Breast epithelium (tissue), 4 donors: ENCODE results near the gene PRPF40A. TPM values are rescaled to one million over a fixed set of nuclear protein-coding genes. Genes with fewer than 3 reads are reported as not detected.
A peak's percentile ranks its signal among the peaks of the same experiment; 100 is the strongest.

ENCODE experiments used
- DNase-seq, 2 donors: peaks; one replicate each; pipeline ENCODE4 v3.0.0-alpha.2; 2019; ENCODE audit warnings: low spot score in 2 of 2
- H3K27ac ChIP-seq, 2 donors: fragments of 200-600 bp; sonication (generic) in 1 of 2; one replicate each; pipeline ENCODE4 v1.5.1; 2016 to 2019; ENCODE audit warnings: mild to moderate bottlenecking in 1 of 2
- H3K27me3 ChIP-seq, 2 donors: fragments of 200-600 bp; sonication (generic) in 1 of 2; one replicate each; pipeline versions ENCODE4 v1.5.1 to v1.6.0; 2017 to 2019; ENCODE audit warnings: control low read depth in 1 of 2, mild to moderate bottlenecking in 1 of 2
- H3K36me3 ChIP-seq: fragments of 200-600 bp; one replicate; pipeline ENCODE4 v1.5.1; 2019
- H3K4me1 ChIP-seq, 2 donors: fragments of 200-600 bp; sonication (generic); one replicate each; pipeline ENCODE4 v1.5.1; 2016 to 2019; ENCODE audit warnings: control low read depth in 1 of 2
- H3K4me3 ChIP-seq, 3 donors: fragments of 200-600 bp; sonication (generic); 1 replicate in 2 of 3; 2 replicates in 1 of 3; pipeline ENCODE4 v1.5.1; 2016 to 2019; ENCODE audit warnings: mild to moderate bottlenecking in 3 of 3, moderate library complexity in 2 of 3
- H3K9me3 ChIP-seq, 2 donors: fragments of 200-600 bp; sonication (generic) in 1 of 2; one replicate each; pipeline ENCODE4 v1.5.1; 2016 to 2019; ENCODE audit warnings: control low read depth in 1 of 2
- CTCF ChIP-seq, 3 donors: fragments of 450-650 bp; IDR thresholded peaks; one replicate each; pipeline ENCODE4 v1.5.1; 2016 to 2017; ENCODE audit warnings: antibody characterized with exemption in 3 of 3, mild to moderate bottlenecking in 3 of 3, moderate library complexity in 3 of 3
- POLR2A ChIP-seq: fragments of 450-650 bp; IDR thresholded peaks from one replicate; pipeline ENCODE4 v1.6.1; 2016; ENCODE audit warnings: antibody characterized with exemption, mild to moderate bottlenecking, moderate library complexity
- POLR2AphosphoS5 ChIP-seq, 3 donors: sonication (generic); formaldehyde crosslinking; IDR thresholded peaks; one replicate each; pipeline ENCODE4 v1.6.1; 2017; ENCODE audit warnings: antibody characterized with exemption in 3 of 3
- intact Hi-C: fragments of 100-400 bp; cut with DNase I; formaldehyde crosslinking; loops from one replicate; pipeline ENCODE4 v1.15.1; 2023; ENCODE audit warnings: low total_unique reads
- total RNA-seq, 3 donors: library from RNA; depleted of rRNA; stranded (reverse); fragments of >200 nt; gene quantifications; one replicate each; pipeline ENCODE4 v1.1.0, GENCODE V29; 2016

Gene PRPF40A
- total RNA-seq, 3 donors from 2014 or later: 81.8 to 131 (median 107) TPM

GRCh38 chr2:152655880-152656279 is 61.4 kb downstream of the PRPF40A start:
- Histone ChIP-seq H3K27me3 (no peaks in the 10 kb centered on the region), H3K9me3 (no peaks in the 10 kb centered on the region), H3K4me1 (no peaks in the 10 kb centered on the region), H3K36me3 (peaks cover 9% of the 10 kb centered on the region), H3K27ac (no peak overlapping the region), H3K4me3 (no peak overlapping the region)
- DNase-seq: no peak
- no peak for TF ChIP-seq POLR2A
- intact Hi-C loops: no loop called here

- peaks cover 9% of the 10 kb centered on the region for H3K36me3 ChIP-seq
- H3K4me3 ChIP-seq: no peak overlapping the region
- DNase-seq: no peak
- TF ChIP-seq POLR2AphosphoS5 (IDR thresholded peaks at IDR 0.05): no peak
- no peak for TF ChIP-seq CTCF (IDR thresholded peaks at IDR 0.05)
- no peak for TF ChIP-seq POLR2A
- no peaks in the 10 kb centered on the region for H3K27me3 ChIP-seq
- no peak overlapping the region for H3K27ac ChIP-seq
- peaks cover 0 to 10% of the 10 kb centered on the region in 2 donors for H3K4me1 ChIP-seq
- no peaks in the 10 kb centered on the region for H3K9me3 ChIP-seq
- intact Hi-C loops: no loop called here
These were observed 65.4 kb downstream of the PRPF40A start for GRCh38 chr2:152651834-152652233.

GRCh38 chr2:152650768-152651371 is 66.4 kb downstream of the PRPF40A start:
- no peak for DNase-seq
- peaks cover 0 to 10% of the 10 kb centered on the region in 2 donors for H3K4me1 ChIP-seq
- peaks cover 9% of the 10 kb centered on the region for H3K36me3 ChIP-seq
- intact Hi-C loops: no loop called here
- H3K27me3 ChIP-seq: no peaks in the 10 kb centered on the region
- TF ChIP-seq POLR2A (no peak), CTCF (IDR thresholded peaks at IDR 0.05) (no peak), POLR2AphosphoS5 (IDR thresholded peaks at IDR 0.05) (no peak)
- no peak overlapping the region for H3K27ac ChIP-seq
- H3K4me3 ChIP-seq: no peak overlapping the region
- H3K9me3 ChIP-seq: no peaks in the 10 kb centered on the region

- Histone ChIP-seq H3K27ac (no peak overlapping the region), H3K36me3 (peaks cover 9% of the 10 kb centered on the region), H3K4me1 (peaks cover 0 to 10% of the 10 kb centered on the region in 2 donors), H3K9me3 (no peaks in the 10 kb centered on the region), H3K4me3 (no peak overlapping the region), H3K27me3 (no peaks in the 10 kb centered on the region)
- TF ChIP-seq POLR2A (no peak), CTCF (IDR thresholded peaks at IDR 0.05) (no peak), POLR2AphosphoS5 (IDR thresholded peaks at IDR 0.05) (no peak)
- intact Hi-C loops: no loop called here
- no peak for DNase-seq
These were observed 67.3 kb downstream of the PRPF40A start for GRCh38 chr2:152649997-152650396.

- H3K4me1 ChIP-seq: peaks cover 0 to 10% of the 10 kb centered on the region in 2 donors
- no peak overlapping the region for H3K4me3 ChIP-seq
- TF ChIP-seq CTCF (IDR thresholded peaks at IDR 0.05) (no peak), POLR2A (no peak), POLR2AphosphoS5 (IDR thresholded peaks at IDR 0.05) (no peak)
- H3K27me3 ChIP-seq: no peaks in the 10 kb centered on the region
- H3K36me3 ChIP-seq: no peaks in the 10 kb centered on the region
- intact Hi-C loops: no loop called here
- peak overlapping the region in 1 of 2 donors; percentile 45 for H3K27ac ChIP-seq
- no peaks in the 10 kb centered on the region for H3K9me3 ChIP-seq
- DNase-seq: no peak
These were observed 68.9 kb downstream of the PRPF40A start for GRCh38 chr2:152648336-152648735.
